Measurements from ENCODE around the gene FLNC. TPM values are rescaled to one million over a fixed set of nuclear protein-coding genes. Genes with fewer than 3 reads are reported as not detected.

FLNC gene
- total RNA-seq, 1 donor from 2014 or later = 839 TPM

GRCh38 chr7:128841171-128841690 lies 11.0 kb downstream of the FLNC start:
- Histone ChIP-seq H3K36me3 (peaks cover 99% of the 10 kb centered on the region), H3K27me3 (ENCODE audit: low read depth) (no peaks in the 10 kb centered on the region), H3K4me1 (peaks cover 47% of the 10 kb centered on the region), H3K4me3 (no peak overlapping the region), H3K9me3 (replicated peaks) (no peaks in the 10 kb centered on the region), H3K27ac (replicated peaks) (peak overlapping the region; percentile 96)
- no peak for TF ChIP-seq CTCF (IDR thresholded peaks at IDR 0.05; ENCODE audit: borderline replicate concordance)
- DNase-seq = peak; percentile 14
- intact Hi-C loops (cut with micrococcal nuclease) = no loop called here

DNA sequence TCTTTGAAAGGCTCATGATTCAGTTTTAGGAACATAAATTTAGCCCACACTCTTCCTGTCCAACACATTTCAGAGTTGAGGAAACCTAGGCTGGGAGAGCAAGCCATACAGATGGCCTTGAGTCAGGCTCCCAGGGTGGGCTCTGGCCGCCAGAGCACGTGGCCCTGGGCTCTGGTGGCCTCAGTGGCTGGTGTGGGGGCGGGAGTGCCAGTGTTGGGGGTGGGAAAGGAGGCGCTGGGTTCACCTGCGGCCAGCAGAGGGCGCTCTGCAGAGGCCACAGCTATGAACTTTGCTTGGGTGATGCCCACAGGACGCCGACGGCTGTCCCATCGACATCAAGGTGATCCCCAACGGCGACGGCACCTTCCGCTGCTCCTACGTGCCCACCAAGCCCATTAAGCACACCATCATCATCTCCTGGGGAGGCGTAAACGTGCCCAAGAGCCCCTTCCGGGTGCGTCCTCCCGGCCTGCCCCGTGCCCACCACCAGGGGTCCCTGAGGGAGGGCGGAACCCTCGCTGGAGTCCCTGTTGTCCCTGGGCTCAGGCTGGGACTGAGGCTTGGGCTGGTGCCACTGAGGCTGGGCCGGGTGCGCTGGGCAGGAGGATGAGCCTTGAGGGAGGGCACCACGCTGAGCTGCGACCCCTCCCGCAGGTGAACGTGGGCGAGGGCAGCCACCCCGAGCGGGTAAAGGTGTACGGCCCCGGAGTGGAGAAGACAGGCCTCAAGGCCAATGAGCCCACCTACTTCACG lies 11.9 kb downstream of the FLNC start:
- Histone ChIP-seq H3K36me3 (peaks cover 99% of the 10 kb centered on the region), H3K4me3 (no peak overlapping the region), H3K27ac (replicated peaks) (peak overlapping the region; percentile 96), H3K9me3 (replicated peaks) (no peaks in the 10 kb centered on the region), H3K27me3 (ENCODE audit: low read depth) (no peaks in the 10 kb centered on the region), H3K4me1 (peaks cover 38% of the 10 kb centered on the region)
- peak; percentile 54 for DNase-seq
- intact Hi-C loops (cut with micrococcal nuclease) = no loop called here
- peak; percentile 86 for TF ChIP-seq CTCF (IDR thresholded peaks at IDR 0.05; ENCODE audit: borderline replicate concordance)

- H3K27ac ChIP-seq (replicated peaks) = peak overlapping the region; percentile 96
- intact Hi-C loops (cut with micrococcal nuclease) = no loop called here
Measured at GRCh38 chr7:128842674-128843641, 12.8 kb downstream of the FLNC start.

DNA sequence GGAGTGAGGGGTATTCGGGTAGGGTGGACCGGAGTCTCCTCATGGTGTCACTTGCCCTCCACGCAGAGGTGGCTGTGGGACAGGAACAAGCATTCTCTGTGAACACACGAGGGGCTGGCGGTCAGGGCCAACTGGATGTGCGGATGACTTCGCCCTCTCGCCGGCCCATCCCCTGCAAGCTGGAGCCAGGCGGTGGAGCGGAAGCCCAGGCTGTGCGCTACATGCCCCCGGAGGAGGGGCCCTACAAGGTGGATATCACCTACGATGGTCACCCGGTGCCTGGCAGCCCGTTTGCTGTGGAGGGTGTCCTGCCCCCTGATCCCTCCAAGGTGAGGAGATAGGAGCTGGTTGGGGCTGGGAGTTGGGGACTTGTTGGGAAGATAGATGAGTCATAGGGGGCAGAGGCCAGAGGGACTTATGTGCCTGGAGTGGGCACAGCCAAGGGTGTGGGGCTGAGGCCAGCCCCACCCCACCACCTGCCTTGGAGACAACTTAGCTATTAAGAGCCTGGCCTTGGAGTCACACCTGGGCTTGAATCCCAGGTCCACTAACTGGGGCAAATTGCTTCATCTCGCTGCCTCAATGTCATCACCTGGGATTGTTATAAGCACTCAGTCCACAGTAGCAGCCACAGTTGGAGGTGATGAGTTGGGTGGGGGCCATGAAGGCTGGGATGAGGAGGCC lies 13.9 kb downstream of the FLNC start:
- peak overlapping the region; percentile 8 for H3K27ac ChIP-seq (replicated peaks)
- no peak for TF ChIP-seq CTCF (IDR thresholded peaks at IDR 0.05; ENCODE audit: borderline replicate concordance)
- peaks cover 19% of the 10 kb centered on the region for H3K4me1 ChIP-seq
- H3K4me3 ChIP-seq = no peak overlapping the region
- intact Hi-C loops (cut with micrococcal nuclease) = no loop called here
- peaks cover 99% of the 10 kb centered on the region for H3K36me3 ChIP-seq
- no peak for DNase-seq
- no peaks in the 10 kb centered on the region for H3K27me3 ChIP-seq (ENCODE audit: low read depth)
- no peaks in the 10 kb centered on the region for H3K9me3 ChIP-seq (replicated peaks)

More at GRCh38 chr7:128842674-128843641, 12.8 kb downstream of the FLNC start:
- H3K36me3 ChIP-seq = peaks cover 99% of the 10 kb centered on the region
- no peaks in the 10 kb centered on the region for H3K27me3 ChIP-seq (ENCODE audit: low read depth)
- TF ChIP-seq CTCF (IDR thresholded peaks at IDR 0.05; ENCODE audit: borderline replicate concordance) = no peak
- H3K9me3 ChIP-seq (replicated peaks) = no peaks in the 10 kb centered on the region
- no peak overlapping the region for H3K4me3 ChIP-seq
- peak; percentile 12 for DNase-seq
- H3K4me1 ChIP-seq = peaks cover 30% of the 10 kb centered on the region

DNA sequence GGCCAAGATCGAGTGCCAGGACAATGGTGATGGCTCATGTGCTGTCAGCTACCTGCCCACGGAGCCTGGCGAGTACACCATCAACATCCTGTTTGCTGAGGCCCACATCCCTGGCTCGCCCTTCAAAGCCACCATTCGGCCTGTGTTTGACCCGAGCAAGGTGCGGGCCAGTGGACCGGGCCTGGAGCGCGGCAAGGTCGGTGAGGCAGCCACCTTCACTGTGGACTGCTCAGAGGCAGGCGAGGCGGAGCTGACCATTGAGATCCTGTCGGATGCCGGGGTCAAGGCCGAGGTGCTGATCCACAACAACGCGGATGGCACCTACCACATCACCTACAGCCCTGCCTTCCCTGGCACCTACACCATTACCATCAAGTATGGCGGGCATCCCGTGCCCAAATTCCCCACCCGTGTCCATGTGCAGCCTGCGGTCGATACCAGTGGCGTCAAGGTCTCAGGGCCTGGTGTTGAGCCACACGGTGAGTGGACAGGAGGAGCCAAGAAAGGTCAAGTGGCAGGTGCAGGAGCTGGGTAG lies 14.6 kb downstream of the FLNC start:
- DNase-seq = no peak
- Histone ChIP-seq H3K4me1 (peaks cover 14% of the 10 kb centered on the region), H3K9me3 (replicated peaks) (no peaks in the 10 kb centered on the region), H3K4me3 (no peak overlapping the region), H3K27ac (replicated peaks) (peak overlapping the region; percentile 3), H3K27me3 (ENCODE audit: low read depth) (no peaks in the 10 kb centered on the region), H3K36me3 (peaks cover 99% of the 10 kb centered on the region)
- intact Hi-C loops (cut with micrococcal nuclease) = no loop called here
- TF ChIP-seq CTCF (IDR thresholded peaks at IDR 0.05; ENCODE audit: borderline replicate concordance) = no peak
